Mucosa of rectum (tissue), 2 donors: ENCODE measurements around the gene SESN1.

ENCODE experiments used
- H3K27ac ChIP-seq, 2 donors: one replicate each; pipeline ENCODE4 v1.7.0; 2013; ENCODE audit warnings: inconsistent platforms in 2 of 2, low read depth in 2 of 2, low read length in 2 of 2
- H3K27me3 ChIP-seq, 2 donors: one replicate each; pipeline ENCODE4 v1.7.0; 2013; ENCODE audit warnings: low read length in 2 of 2; ENCODE audit not compliant: control insufficient read depth in 2 of 2, insufficient read depth in 2 of 2
- H3K36me3 ChIP-seq, 2 donors: one replicate each; pipeline ENCODE4 v1.7.0; 2013; ENCODE audit warnings: low read length in 2 of 2; ENCODE audit not compliant: control insufficient read depth in 2 of 2, insufficient read depth in 2 of 2
- H3K4me1 ChIP-seq, 2 donors: one replicate each; pipeline ENCODE4 v1.7.0; 2013; ENCODE audit warnings: low read length in 2 of 2, mild to moderate bottlenecking in 1 of 2; ENCODE audit not compliant: control insufficient read depth in 2 of 2, insufficient read depth in 2 of 2
- H3K4me3 ChIP-seq, 2 donors: one replicate each; pipeline ENCODE4 v1.7.0; 2013; ENCODE audit warnings: low read length in 2 of 2
- H3K9ac ChIP-seq, 2 donors: one replicate each; pipeline ENCODE4 v1.7.0; 2013; ENCODE audit warnings: low read length in 2 of 2, low read depth in 1 of 2, mild to moderate bottlenecking in 1 of 2
- H3K9me3 ChIP-seq, 2 donors: one replicate each; pipeline ENCODE4 v1.7.0; 2013; ENCODE audit warnings: low read length in 2 of 2; ENCODE audit not compliant: control insufficient read depth in 2 of 2
- donor health status: healthy.
- donor health status: Normal muscosa, but diverticular disease.

SESN1 gene

GRCh38 chr6:109052852-109053251 is 41.8 kb downstream of the SESN1 start:
- no peaks in the 10 kb centered on the region for H3K36me3 ChIP-seq
- H3K27me3 ChIP-seq, result no peaks in the 10 kb centered on the region
- H3K27ac ChIP-seq, result no peak overlapping the region
- H3K9ac ChIP-seq, result no peak overlapping the region
- H3K4me1 ChIP-seq, result no peaks in the 10 kb centered on the region
- H3K4me3 ChIP-seq, result no peak overlapping the region
- no peaks in the 10 kb centered on the region for H3K9me3 ChIP-seq

GRCh38 chr6:109052018-109052651 is 42.5 kb downstream of the SESN1 start:
- Histone ChIP-seq H3K4me1 (no peaks in the 10 kb centered on the region), H3K27ac (no peak overlapping the region)

GRCh38 chr6:109051301-109052017 is 43.2 kb downstream of the SESN1 start:
- Histone ChIP-seq H3K9ac (no peak overlapping the region), H3K27ac (no peak overlapping the region)

More at GRCh38 chr6:109052018-109052651, 42.5 kb downstream of the SESN1 start:
- Histone ChIP-seq H3K4me3 (no peak overlapping the region), H3K36me3 (no peaks in the 10 kb centered on the region), H3K27me3 (no peaks in the 10 kb centered on the region), H3K9me3 (no peaks in the 10 kb centered on the region), H3K9ac (no peak overlapping the region)

GRCh38 chr6:109050447-109051102 is 44.1 kb downstream of the SESN1 start:
- Histone ChIP-seq H3K4me3 (no peak overlapping the region), H3K9ac (no peak overlapping the region), H3K27ac (no peak overlapping the region), H3K4me1 (no peaks in the 10 kb centered on the region), H3K27me3 (no peaks in the 10 kb centered on the region), H3K9me3 (no peaks in the 10 kb centered on the region), H3K36me3 (no peaks in the 10 kb centered on the region)

More at GRCh38 chr6:109051301-109052017, 43.2 kb downstream of the SESN1 start:
- Histone ChIP-seq H3K4me3 (no peak overlapping the region), H3K4me1 (no peaks in the 10 kb centered on the region), H3K27me3 (no peaks in the 10 kb centered on the region), H3K9me3 (no peaks in the 10 kb centered on the region), H3K36me3 (no peaks in the 10 kb centered on the region)

- no peak overlapping the region for H3K27ac ChIP-seq
- no peaks in the 10 kb centered on the region for H3K36me3 ChIP-seq
- no peaks in the 10 kb centered on the region for H3K9me3 ChIP-seq
- H3K4me1 ChIP-seq, result no peaks in the 10 kb centered on the region
- H3K27me3 ChIP-seq, result no peaks in the 10 kb centered on the region
- H3K9ac ChIP-seq, result no peak overlapping the region
- H3K4me3 ChIP-seq, result no peak overlapping the region
Measured at GRCh38 chr6:109050012-109050411, 44.6 kb downstream of the SESN1 start.

- Histone ChIP-seq H3K4me3 (no peak overlapping the region), H3K36me3 (no peaks in the 10 kb centered on the region), H3K27ac (no peak overlapping the region), H3K9ac (no peak overlapping the region), H3K4me1 (no peaks in the 10 kb centered on the region), H3K27me3 (no peaks in the 10 kb centered on the region), H3K9me3 (no peaks in the 10 kb centered on the region)
Measured at GRCh38 chr6:109048670-109049415, 45.8 kb downstream of the SESN1 start.

GRCh38 chr6:109048176-109048575 is 46.5 kb downstream of the SESN1 start:
- no peak overlapping the region for H3K4me3 ChIP-seq
- H3K9me3 ChIP-seq, result no peaks in the 10 kb centered on the region
- no peaks in the 10 kb centered on the region for H3K4me1 ChIP-seq
- H3K36me3 ChIP-seq, result no peaks in the 10 kb centered on the region
- no peak overlapping the region for H3K27ac ChIP-seq
- no peak overlapping the region for H3K9ac ChIP-seq
- no peaks in the 10 kb centered on the region for H3K27me3 ChIP-seq

- Histone ChIP-seq H3K9me3 (no peaks in the 10 kb centered on the region), H3K36me3 (no peaks in the 10 kb centered on the region), H3K27me3 (no peaks in the 10 kb centered on the region), H3K4me3 (no peak overlapping the region), H3K4me1 (no peaks in the 10 kb centered on the region), H3K27ac (no peak overlapping the region), H3K9ac (no peak overlapping the region)
Measured at GRCh38 chr6:109045493-109045892, 49.2 kb downstream of the SESN1 start.

GRCh38 chr6:109039795-109040194 is 54.9 kb downstream of the SESN1 start:
- no peaks in the 10 kb centered on the region for H3K9me3 ChIP-seq
- no peaks in the 10 kb centered on the region for H3K36me3 ChIP-seq
- H3K4me3 ChIP-seq, result no peak overlapping the region
- no peaks in the 10 kb centered on the region for H3K27me3 ChIP-seq
- peaks cover 0 to 10% of the 10 kb centered on the region in 2 donors for H3K4me1 ChIP-seq
- H3K27ac ChIP-seq, result no peak overlapping the region
- no peak overlapping the region for H3K9ac ChIP-seq
